Measurements from ENCODE around the gene PLVAP.
"Not testable (repeated sequence)": the region's sequence is repeated elsewhere in the genome, so short reads cannot be mapped to it uniquely, and the experiment has no call there.

Gene PLVAP

GRCh38 chr19:17401628-17402027, 24.5 kb upstream of the PLVAP start:
- no peak for DNase-seq

- no peak for DNase-seq
Observed at GRCh38 chr19:17398902-17399527, 21.9 kb upstream of the PLVAP start.

- peak; percentile 88 for DNase-seq
Observed at GRCh38 chr19:17394891-17395415, 17.8 kb upstream of the PLVAP start.

GRCh38 chr19:17393914-17394313, 16.8 kb upstream of the PLVAP start, which contains the start of gene CCDC194:
TSS of gene CCDC194 (minus strand) at chr19:17394196. CDS start at chr19:17394158, 38 bp downstream.
- DNase-seq: no peak

GRCh38 chr19:17393002-17393401, 15.9 kb upstream of the PLVAP start:
- no peak for DNase-seq

- DNase-seq: peak; percentile 13
Observed at GRCh38 chr19:17391371-17392151, 14.4 kb upstream of the PLVAP start.

- peak; percentile 96 for DNase-seq
Observed at GRCh38 chr19:17390665-17391370, 13.7 kb upstream of the PLVAP start.

GRCh38 chr19:17389957-17390664, 13.0 kb upstream of the PLVAP start:
- no peak for DNase-seq

GRCh38 chr19:17389288-17389687, 12.1 kb upstream of the PLVAP start:
- no peak for DNase-seq

- DNase-seq: peak; percentile 77
Observed at GRCh38 chr19:17385878-17386611, 8.9 kb upstream of the PLVAP start.

- no peak for DNase-seq
Observed at GRCh38 chr19:17380426-17381138, 3.4 kb upstream of the PLVAP start.

- DNase-seq: no peak
Observed at GRCh38 chr19:17379221-17379631, 2.1 kb upstream of the PLVAP start.

GRCh38 chr19:17378271-17378670, 1.1 kb upstream of the PLVAP start:
- DNase-seq: no peak

- no peak for DNase-seq
Observed at GRCh38 chr19:17370026-17370587, 7.0 kb downstream of the PLVAP start.

GRCh38 chr19:17365361-17365760, 11.8 kb downstream of the PLVAP start:
- no peak for DNase-seq

- DNase-seq: not testable (repeated sequence)
Observed at GRCh38 chr19:17363852-17364605, 13.1 kb downstream of the PLVAP start.

- no peak for DNase-seq
Observed at GRCh38 chr19:17359905-17360800, 17.0 kb downstream of the PLVAP start.

GRCh38 chr19:17358395-17358794, 18.7 kb downstream of the PLVAP start:
- DNase-seq: no peak

GRCh38 chr19:17357724-17358123, 19.4 kb downstream of the PLVAP start:
- no peak for DNase-seq
